NCI-H774 (cell line): ENCODE results near the gene TBXA2R.

ENCODE experiments used
- DNase-seq: peaks from one replicate; lab custom pipeline; 2025; lab: John Stamatoyannopoulos, UW

Gene TBXA2R

DNA sequence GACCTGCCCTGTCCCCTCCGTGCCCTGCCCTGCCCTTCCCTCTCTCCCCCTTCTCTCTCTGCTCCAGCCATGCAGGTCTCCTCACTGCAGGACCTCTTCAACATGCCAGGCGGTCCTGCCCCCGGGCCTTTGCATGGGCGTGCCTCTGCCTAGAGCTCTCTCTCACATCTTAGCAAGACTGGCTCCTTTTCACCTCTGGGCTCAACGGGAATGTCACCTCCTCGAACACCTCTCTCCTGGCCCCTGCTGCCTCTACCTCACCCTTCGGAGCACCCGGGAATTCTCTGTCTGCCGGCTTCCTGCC, 54.9 kb downstream of the TBXA2R start:
- DNase-seq, result no peak

GRCh38 chr19:3550947-3551791, 55.5 kb downstream of the TBXA2R start:
- no peak for DNase-seq

DNA sequence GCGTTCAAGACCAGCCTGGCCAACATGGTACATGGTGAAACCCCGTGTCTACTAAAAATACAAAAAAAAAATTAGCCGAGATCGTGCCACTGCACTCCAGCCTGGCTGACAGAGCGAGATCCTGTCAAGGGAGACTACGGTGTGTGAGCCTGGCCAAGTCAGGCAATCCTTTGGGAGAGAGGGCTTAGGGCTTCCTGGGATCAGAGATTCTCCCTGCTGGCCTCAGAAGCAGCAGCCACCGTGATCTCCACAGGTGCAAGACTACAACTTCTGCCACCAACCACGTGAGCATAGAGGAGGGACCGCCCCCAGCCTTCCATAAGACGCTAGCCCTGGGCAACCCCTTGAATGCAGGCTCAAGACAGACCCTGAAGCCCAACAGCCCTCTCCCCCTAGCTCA, 56.9 kb downstream of the TBXA2R start:
- no peak for DNase-seq

DNA sequence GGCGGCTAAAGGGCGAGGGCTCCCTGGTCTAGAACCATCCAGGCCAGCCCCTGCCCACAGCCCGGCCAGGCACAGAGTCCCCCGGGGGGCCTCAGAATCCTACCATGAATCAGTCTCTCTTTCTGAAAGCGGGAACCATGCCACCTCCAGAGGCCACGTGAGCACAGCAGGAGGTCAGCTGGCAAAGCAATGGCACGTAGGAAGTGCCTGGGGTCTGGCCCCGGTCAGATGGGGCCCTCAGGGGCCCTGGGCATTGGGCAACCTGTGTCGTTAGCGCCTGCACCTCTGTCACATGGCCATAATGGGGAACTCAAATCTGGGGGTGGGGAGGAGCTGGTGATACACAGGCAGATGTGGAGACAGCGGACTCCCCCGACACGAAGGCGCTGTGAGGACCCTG, 58.1 kb downstream of the TBXA2R start:
- DNase-seq, result no peak

DNA sequence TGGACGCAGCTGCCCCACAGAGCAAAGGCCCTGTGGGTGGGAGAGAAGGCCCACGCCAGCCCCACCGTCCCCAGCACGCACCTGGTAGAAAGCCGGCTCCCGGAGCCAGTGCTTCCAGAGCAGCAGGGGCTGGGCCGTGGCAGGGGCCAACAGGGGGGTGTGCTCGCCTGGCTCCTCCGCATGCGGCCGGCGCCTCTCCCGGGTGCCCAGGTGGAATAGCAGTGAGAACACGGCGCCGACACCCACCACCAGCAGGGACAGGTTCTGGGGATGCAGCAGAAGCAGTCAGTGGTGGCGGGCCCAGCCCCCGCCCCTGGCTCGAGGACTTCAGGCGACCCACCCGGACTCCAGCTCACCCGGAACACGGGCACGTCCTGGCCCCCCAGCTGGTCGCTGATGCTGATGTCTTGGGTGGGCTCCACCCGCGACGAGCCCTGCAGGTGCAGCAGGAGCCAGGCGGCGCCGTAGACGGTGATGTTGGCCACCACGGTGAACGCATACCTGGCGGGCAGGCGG, 58.9 kb downstream of the TBXA2R start:
- DNase-seq, result no peak

- DNase-seq, result no peak
Measured at GRCh38 chr19:3547301-3547731, 59.4 kb downstream of the TBXA2R start.

- no peak for DNase-seq
Measured at GRCh38 chr19:3546119-3546518, 60.6 kb downstream of the TBXA2R start.

- no peak for DNase-seq
Measured at GRCh38 chr19:3545669-3546034, 61.0 kb downstream of the TBXA2R start.

DNA sequence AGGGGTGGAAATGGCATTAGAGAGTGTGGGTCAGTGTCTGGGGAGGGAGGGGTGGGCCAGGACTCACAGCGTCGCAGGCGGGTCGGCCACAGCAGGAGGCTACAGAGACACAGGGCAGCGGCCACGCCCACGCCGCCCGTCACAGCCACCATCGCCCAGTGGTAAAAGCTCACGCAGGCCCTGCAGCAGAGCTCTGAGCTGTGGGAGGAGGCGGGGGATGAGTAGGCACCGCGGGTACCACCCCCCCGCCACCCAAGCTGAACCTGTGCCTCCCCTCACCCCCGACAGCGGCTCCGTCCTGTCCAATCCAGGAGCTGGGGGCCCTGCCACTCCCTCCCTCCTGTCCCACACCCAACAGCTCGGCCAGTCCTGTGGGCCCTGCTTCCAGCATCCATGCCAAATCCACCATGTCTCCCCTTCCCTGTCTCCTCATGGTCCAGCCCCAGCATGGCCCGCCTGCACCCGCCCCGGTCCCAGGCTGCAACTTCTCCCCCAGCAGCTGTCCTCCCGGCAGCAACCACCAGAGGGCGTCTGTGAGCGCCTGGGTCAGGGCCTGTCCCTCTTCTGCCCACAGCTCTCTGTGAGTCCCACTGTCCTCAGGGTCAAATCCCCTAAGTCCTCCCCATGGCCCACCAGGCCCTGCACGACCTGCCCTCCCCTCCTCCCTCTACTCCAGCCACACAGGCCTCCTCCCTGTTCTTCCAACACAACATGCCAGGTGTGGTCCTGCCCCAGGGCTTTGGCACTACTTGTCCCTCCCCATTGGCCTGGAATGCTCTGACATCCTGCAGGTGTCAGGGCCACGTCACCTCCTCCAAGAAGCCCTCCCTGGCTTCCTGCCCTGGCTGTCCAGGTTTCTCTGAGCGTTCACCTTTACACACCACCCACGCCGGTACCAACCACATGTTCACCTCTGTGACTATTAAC, 61.7 kb downstream of the TBXA2R start:
- peak; percentile 17 for DNase-seq
